Esophagus (tissue), 2 donors: ENCODE data around the gene CCDC177. TPM values are rescaled to one million over a fixed set of nuclear protein-coding genes. Genes with fewer than 3 reads are reported as not detected.

Source experiments
- H3K27ac ChIP-seq, 2 donors: one replicate each; pipeline ENCODE4 v1.5.1; 2013; ENCODE audit warnings: low read depth in 2 of 2, mild to moderate bottlenecking in 2 of 2, inconsistent platforms in 1 of 2, low read length in 1 of 2, moderate library complexity in 1 of 2
- H3K27me3 ChIP-seq, 2 donors: one replicate each; pipeline ENCODE4 v1.6.1; 2013; ENCODE audit warnings: low read length in 2 of 2, control low read depth in 1 of 2, mild to moderate bottlenecking in 1 of 2; ENCODE audit not compliant: insufficient read depth in 2 of 2, control insufficient read depth in 1 of 2
- H3K36me3 ChIP-seq, 2 donors: one replicate each; pipeline ENCODE4 v1.6.1; 2013; ENCODE audit warnings: low read length in 1 of 2; ENCODE audit not compliant: control insufficient read depth in 2 of 2, insufficient read depth in 2 of 2
- H3K4me1 ChIP-seq, 2 donors: one replicate each; pipeline ENCODE4 v1.6.1; 2013; ENCODE audit warnings: low read length in 1 of 2; ENCODE audit not compliant: control insufficient read depth in 2 of 2, insufficient read depth in 2 of 2
- H3K4me3 ChIP-seq, 2 donors: one replicate each; pipeline ENCODE4 v1.5.1; 2013; ENCODE audit warnings: low read length in 2 of 2, mild to moderate bottlenecking in 2 of 2, low read depth in 1 of 2, moderate library complexity in 1 of 2
- H3K9me3 ChIP-seq, 2 donors: one replicate each; pipeline ENCODE4 v1.6.1; 2013; ENCODE audit warnings: mild to moderate bottlenecking in 2 of 2, low read depth in 1 of 2, low read length in 1 of 2, moderate library complexity in 1 of 2; ENCODE audit not compliant: control insufficient read depth in 2 of 2, insufficient read depth in 1 of 2
- WGBS, 2 donors: extraction: QIAGEN DNeasy Blood & Tissue Kit; methylation state at CpG; one replicate each; pipeline ENCODE4 v1.1.7; 2013; 5-methylcytosine and 5-hydroxymethylcytosine counted together
- polyA plus RNA-seq, 2 donors: library from polyadenylated mRNA; stranded (reverse); fragments of 200-250 nt; gene quantifications; one replicate each; pipeline ENCODE4 v1.2.3, GENCODE V29; 2013
- donor health status: healthy with polysubstance abuse.
- donor health status: Bipolar disorder and iron deficiency.

Gene CCDC177
- polyA plus RNA-seq, 2 donors = 0.01 to 0.04 TPM

DNA sequence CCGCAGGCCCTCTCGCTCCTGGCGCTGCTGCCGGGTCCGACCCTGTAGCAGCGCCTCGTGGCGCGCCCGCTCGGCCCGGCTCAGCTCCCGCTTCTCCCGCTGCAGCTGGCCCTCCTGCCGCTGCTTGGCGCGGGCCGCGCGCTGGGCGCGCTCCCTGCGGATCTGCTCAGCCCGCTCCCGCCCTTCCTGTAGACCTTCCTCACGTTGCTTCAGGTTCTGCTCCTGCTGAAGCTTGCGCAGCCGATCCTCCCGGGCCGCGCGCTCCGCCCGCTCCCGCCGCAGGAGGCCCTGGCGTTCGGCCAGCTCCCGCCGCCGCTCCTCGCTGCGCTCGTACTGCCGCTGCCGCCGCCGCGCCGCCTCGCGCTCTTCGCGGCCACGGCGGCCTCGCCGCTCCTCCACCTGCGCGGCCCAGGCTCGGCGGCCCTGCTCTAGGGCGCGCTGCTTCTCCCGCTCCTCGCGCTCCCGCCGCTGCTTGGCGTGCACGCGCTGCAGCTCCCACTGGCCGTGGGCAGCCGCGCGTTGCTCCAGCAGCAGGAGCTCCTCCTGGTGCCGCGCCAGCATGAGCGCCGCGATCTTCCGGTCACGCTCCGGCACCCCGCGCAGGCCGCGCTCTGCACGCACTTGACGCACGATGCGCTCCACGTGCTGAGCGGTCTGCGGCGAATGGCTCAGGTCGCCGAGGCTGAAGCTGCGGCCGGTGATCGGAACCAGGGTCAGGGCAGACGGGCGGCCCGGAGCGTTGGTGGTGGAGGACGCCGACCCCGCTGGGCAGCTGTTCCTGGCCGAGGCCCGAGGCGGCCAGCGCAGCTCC, 2.4 kb downstream of the CCDC177 start:
- Histone ChIP-seq H3K4me3 (peak overlapping the region; percentile 38 to 40), H3K27me3 (peaks cover 0 to 25% of the 10 kb centered on the region in 2 donors), H3K27ac (no peak overlapping the region), H3K36me3 (no peaks in the 10 kb centered on the region), H3K4me1 (peaks cover 12 to 23% of the 10 kb centered on the region in 2 donors), H3K9me3 (peaks cover 0 to 8% of the 10 kb centered on the region in 2 donors)
- WGBS, 2 donors = 13 to 14% methylated on average over 95 to 112 of the region's 112 CpGs

DNA sequence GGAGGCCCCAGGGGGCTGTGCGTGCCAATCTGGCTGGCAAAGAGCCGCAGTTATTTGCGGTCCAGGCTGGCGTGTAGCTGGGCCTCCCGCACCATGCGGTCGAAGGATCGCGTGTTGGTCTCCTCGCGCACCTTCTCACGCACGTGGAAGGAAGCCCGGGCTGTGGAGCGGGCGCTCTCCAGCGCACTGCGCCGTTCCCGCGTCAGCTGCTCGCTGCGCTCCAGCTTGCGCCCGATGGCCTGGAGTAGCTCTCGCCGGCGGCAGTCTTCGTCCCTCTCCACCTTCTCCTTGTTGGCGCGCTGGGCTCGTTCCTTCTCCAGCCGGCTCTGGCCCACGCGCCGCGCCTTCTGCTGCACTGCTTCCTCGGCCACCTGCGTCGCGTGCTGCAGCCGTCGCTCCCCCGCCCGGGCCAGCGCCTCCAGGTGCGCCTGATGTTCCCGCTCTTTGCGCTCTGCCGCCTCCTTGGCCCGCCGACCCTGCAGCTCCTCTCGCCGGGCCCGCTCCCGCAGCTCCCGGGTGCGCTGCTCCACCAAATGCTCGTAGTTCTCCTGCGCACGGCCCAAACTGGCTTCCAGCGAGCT, 3.1 kb downstream of the CCDC177 start:
- Histone ChIP-seq H3K4me1 (peaks cover 12 to 23% of the 10 kb centered on the region in 2 donors), H3K9me3 (peaks cover 0 to 8% of the 10 kb centered on the region in 2 donors), H3K4me3 (peak overlapping the region; percentile 38 to 40), H3K36me3 (no peaks in the 10 kb centered on the region), H3K27ac (no peak overlapping the region), H3K27me3 (peaks cover 0 to 25% of the 10 kb centered on the region in 2 donors)
- 16 to 31% methylated on average over 60 to 62 of the region's 62 CpGs for WGBS, 2 donors

DNA sequence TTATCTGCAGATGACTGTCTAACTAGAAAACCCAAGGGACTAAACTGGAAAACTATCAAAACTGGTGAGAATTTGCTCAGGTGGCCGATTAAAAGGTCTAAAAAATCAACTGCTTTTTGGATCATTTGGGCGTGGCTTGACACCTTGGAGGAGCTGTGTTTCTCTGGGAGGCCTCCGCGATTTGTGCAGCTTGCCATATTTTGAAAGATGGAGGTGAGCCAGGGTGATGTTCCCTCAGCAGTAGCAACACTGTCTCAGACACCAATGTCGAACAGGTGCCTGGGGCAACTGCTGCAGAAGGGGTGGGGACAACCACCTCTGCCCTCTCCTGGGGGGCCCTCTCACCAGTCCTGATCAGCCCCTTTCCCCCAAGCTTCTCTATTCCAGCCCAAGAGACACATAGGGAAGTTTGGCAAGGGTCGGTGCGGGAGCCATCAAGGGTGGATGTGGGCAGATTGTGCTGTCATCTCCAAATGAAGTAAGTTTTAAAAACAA, 3.8 kb downstream of the CCDC177 start:
- peaks cover 12 to 23% of the 10 kb centered on the region in 2 donors for H3K4me1 ChIP-seq
- no peaks in the 10 kb centered on the region for H3K36me3 ChIP-seq
- H3K27ac ChIP-seq = no peak overlapping the region
- 86 to 87% methylated on average over 7 of the region's 7 CpGs for WGBS, 2 donors
- H3K4me3 ChIP-seq = no peak overlapping the region
- H3K27me3 ChIP-seq = peaks cover 0 to 25% of the 10 kb centered on the region in 2 donors
- peaks cover 0 to 8% of the 10 kb centered on the region in 2 donors for H3K9me3 ChIP-seq

DNA sequence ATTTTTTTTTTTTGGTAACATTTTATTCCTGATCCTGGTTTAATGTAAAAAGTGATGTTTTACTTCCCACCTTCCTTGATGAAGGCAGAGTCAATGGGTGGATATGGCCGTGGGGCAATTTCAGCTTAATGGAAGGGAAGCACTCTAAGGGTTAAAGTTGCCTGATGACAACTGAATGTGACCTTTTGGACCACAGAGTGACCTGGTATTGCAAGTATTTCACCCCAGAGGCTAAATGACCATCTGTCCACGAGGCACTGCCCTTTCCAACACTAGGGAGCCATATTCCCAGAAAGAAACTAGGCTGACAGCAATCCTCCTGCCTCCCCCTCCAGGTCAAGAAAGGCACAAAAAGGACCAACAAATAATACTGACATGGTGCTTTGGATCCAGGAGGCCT, 4.8 kb downstream of the CCDC177 start:
- no peak overlapping the region for H3K4me3 ChIP-seq
- no peak overlapping the region for H3K27ac ChIP-seq
- peaks cover 0 to 25% of the 10 kb centered on the region in 2 donors for H3K27me3 ChIP-seq
- 65 to 73% methylated on average over 2 of the region's 2 CpGs for WGBS, 2 donors
- H3K36me3 ChIP-seq = no peaks in the 10 kb centered on the region
- H3K9me3 ChIP-seq = peaks cover 0 to 8% of the 10 kb centered on the region in 2 donors
- H3K4me1 ChIP-seq = peaks cover 12 to 23% of the 10 kb centered on the region in 2 donors

DNA sequence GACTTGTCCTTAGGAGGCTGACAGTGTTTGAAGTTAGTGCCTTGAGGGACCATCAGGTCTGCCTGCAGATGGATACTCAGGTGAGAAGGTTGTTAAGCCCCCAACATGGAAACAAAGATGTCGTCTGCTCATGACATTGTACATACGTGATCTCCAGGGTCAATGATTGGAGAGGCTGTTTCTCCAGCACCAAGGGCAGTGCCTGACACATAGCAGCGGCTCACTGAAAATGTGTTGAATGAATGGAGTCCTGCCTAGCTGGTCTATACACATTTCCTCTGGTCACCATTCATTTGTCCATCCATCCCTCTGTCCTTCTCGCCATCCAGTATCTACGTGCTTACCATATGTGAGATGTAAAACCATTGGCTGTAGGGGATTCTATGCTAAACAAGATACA, 7.1 kb downstream of the CCDC177 start:
- H3K4me1 ChIP-seq = peaks cover 5 to 12% of the 10 kb centered on the region in 2 donors
- peaks cover 0 to 12% of the 10 kb centered on the region in 2 donors for H3K27me3 ChIP-seq
- H3K27ac ChIP-seq = no peak overlapping the region
- 87 to 88% methylated on average over 5 of the region's 5 CpGs for WGBS, 2 donors
- peaks cover 0 to 3% of the 10 kb centered on the region in 2 donors for H3K9me3 ChIP-seq
- no peaks in the 10 kb centered on the region for H3K36me3 ChIP-seq
- H3K4me3 ChIP-seq = no peak overlapping the region

DNA sequence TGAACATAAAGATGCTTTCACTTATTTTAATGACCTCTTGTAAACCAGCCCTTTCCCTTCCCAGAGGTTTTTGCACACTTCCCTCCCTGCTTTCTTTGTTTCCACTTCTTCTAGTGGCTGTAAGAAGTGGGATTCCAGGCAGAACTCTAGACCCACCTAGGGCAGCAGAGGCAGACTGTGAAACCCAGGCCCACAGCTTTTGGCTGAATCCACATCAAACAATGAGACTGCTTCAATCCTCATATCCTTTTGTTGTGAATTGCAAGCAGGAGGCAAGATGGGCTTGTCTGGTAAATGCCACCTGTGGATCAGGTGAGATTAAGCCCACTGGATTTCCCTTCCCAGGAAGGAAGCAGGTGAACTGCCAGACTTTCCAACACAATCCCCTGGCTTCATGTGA, 12.8 kb downstream of the CCDC177 start:
- H3K9me3 ChIP-seq = no peaks in the 10 kb centered on the region
- H3K36me3 ChIP-seq = no peaks in the 10 kb centered on the region

DNA sequence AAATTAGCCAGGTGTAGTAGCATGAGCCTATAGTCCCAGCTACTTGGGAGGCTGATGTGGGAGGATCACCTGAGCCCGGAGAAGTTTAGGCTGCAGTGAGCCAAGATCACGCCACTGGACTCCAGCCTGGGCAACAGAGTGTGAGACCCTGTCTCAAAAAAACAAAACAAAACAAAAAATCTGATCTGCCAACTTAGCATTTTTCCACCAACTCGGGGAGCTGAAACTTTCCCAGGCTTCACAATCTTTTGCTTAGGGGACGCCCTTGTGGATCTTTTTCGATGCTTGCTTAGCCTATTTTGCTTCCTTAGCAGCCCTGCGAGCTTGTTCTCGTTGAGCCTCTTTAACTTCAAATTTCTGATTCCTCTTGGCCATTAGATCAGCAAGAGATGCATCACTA, 13.8 kb downstream of the CCDC177 start:
- H3K27ac ChIP-seq = no peak overlapping the region
- no peaks in the 10 kb centered on the region for H3K4me1 ChIP-seq
- no peaks in the 10 kb centered on the region for H3K27me3 ChIP-seq
- H3K9me3 ChIP-seq = no peaks in the 10 kb centered on the region
- WGBS, 2 donors = 88 to 90% methylated on average over 7 of the region's 7 CpGs
- H3K4me3 ChIP-seq = no peak overlapping the region
- no peaks in the 10 kb centered on the region for H3K36me3 ChIP-seq

More for the DNA sequence above, 12.8 kb downstream of the CCDC177 start:
- Histone ChIP-seq H3K27me3 (no peaks in the 10 kb centered on the region), H3K4me3 (no peak overlapping the region), H3K4me1 (no peaks in the 10 kb centered on the region), H3K27ac (no peak overlapping the region)

DNA sequence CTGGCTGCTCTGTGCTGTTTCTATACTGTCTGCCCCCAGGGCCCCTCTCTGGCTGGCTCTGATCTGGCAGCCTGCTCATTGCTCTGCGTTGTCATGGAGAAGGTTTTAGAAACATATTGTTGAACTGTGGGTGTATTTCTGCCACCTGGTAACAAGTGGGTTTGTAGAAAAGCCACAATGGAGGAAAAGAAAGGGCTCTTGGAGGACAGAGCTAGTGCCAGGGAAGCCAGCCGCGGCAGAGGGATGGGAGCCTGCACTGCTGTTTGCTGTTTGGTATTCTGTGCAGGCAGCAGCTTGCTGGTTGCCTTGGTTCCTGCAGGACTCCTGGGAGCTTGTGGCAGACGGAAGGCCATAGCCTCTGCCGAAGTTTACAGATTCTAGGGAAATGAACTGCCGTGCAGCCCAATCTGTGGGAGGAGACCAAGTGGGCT, 15.1 kb downstream of the CCDC177 start:
- Histone ChIP-seq H3K36me3 (no peaks in the 10 kb centered on the region), H3K27ac (no peak overlapping the region), H3K4me1 (no peaks in the 10 kb centered on the region), H3K9me3 (no peaks in the 10 kb centered on the region), H3K27me3 (no peaks in the 10 kb centered on the region), H3K4me3 (no peak overlapping the region)
- WGBS, 2 donors = 18 to 32% methylated on average over 6 of the region's 6 CpGs

DNA sequence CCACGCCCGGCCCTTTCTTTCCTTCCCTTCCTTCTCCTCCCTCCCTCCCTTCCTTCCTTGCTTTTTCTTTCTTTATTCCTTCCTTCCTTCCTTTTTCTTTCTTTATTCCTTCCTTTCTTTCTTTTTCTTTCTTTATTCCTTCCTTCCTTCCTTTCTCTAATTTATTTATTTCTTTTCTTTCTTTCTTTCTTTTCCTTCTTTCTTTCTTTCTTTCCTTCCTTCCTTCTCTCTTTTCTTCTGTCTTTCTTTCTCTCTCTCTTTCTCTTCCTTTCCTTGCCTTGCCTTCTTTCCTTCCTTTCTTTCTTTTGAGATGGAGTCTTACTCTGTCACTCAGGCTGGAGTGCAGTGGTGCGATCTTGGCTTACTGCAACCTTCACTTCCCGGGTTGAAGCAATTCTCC, 15.9 kb downstream of the CCDC177 start:
- Histone ChIP-seq H3K36me3 (no peaks in the 10 kb centered on the region), H3K4me1 (no peaks in the 10 kb centered on the region), H3K27ac (no peak overlapping the region), H3K4me3 (no peak overlapping the region), H3K27me3 (no peaks in the 10 kb centered on the region), H3K9me3 (no peaks in the 10 kb centered on the region)
- WGBS, 2 donors = 87% methylated on average over 4 of the region's 4 CpGs
